IgD-negative memory B cell (primary cell): Measurements from ENCODE around the gene KIF5A. TPM values are rescaled to one million over a fixed set of nuclear protein-coding genes. Genes with fewer than 3 reads are reported as not detected.
A peak's percentile ranks its signal among the peaks of the same experiment; 100 is the strongest.
"Not testable (repeated sequence)": the region's sequence is repeated elsewhere in the genome, so short reads cannot be mapped to it uniquely, and the experiment has no call there.

Experiments used
- H3K27ac Mint-ChIP-seq, 3 donors: one replicate each; pipeline ENCODE4 v1.8.0; 2020 to 2022; ENCODE audit warnings: mild to moderate bottlenecking in 3 of 3, mixed read lengths in 3 of 3, moderate library complexity in 1 of 3
- H3K27me3 Mint-ChIP-seq: one replicate; pipeline ENCODE4 v1.8.0; 2021; ENCODE audit warnings: mixed read lengths
- H3K36me3 Mint-ChIP-seq: one replicate; pipeline ENCODE4 v1.8.0; 2020; ENCODE audit warnings: mild to moderate bottlenecking, mixed read lengths
- H3K4me1 Mint-ChIP-seq, 3 donors: one replicate each; pipeline ENCODE4 v1.8.0; 2020 to 2022; ENCODE audit warnings: mixed read lengths in 3 of 3, mild to moderate bottlenecking in 1 of 3
- H3K4me3 Mint-ChIP-seq, 4 donors: one replicate each; pipeline ENCODE4 v1.8.0; 2020 to 2022; ENCODE audit warnings: mild to moderate bottlenecking in 4 of 4, mixed read lengths in 4 of 4, moderate library complexity in 3 of 4
- H3K9me3 Mint-ChIP-seq, 3 donors: one replicate each; pipeline ENCODE4 v1.8.0; 2020 to 2021; ENCODE audit warnings: mixed read lengths in 3 of 3, mild to moderate bottlenecking in 1 of 3
- polyA plus RNA-seq: library from polyadenylated mRNA; unstranded; fragments of 300-500 nt; fragmentation: Illumina TruSeq; gene quantifications from one replicate; pipeline ENCODE4 v1.2.3, GENCODE V29; 2021

The KIF5A gene
- polyA plus RNA-seq, 1 donor from 2014 or later, result not detected

DNA sequence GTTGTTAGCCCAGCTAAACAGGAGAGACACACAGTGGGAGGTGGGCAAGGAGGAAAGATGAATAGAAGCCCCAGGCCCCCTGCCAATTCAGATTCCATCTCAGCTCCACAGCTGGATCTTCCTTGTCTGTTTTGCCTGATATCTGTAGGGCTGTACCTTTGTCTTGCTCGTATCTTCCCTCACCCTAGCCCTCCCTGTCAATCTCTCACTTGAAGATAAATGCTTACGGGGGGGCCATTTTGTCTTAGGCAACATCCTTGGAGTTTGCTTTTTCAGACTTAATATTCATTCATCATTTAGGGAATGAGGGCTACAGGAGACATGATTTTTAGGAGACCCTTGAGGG is 2.4 kb downstream of the KIF5A start:
- Mint-ChIP-seq H3K4me3 (no peak overlapping the region), H3K4me1 (peaks cover 2 to 16% (median 13%) of the 10 kb centered on the region in 3 donors), H3K36me3 (no peaks in the 10 kb centered on the region), H3K27me3 (peaks cover 3% of the 10 kb centered on the region), H3K27ac (no peak overlapping the region), H3K9me3 (no peaks in the 10 kb centered on the region)

GRCh38 chr12:57552835-57553313 is 3.0 kb downstream of the KIF5A start:
- Mint-ChIP-seq H3K4me3 (no peak overlapping the region), H3K36me3 (no peaks in the 10 kb centered on the region), H3K4me1 (peaks cover 0 to 13% (median 8%) of the 10 kb centered on the region in 3 donors), H3K27me3 (peaks cover 3% of the 10 kb centered on the region), H3K9me3 (no peaks in the 10 kb centered on the region), H3K27ac (no peak overlapping the region)

GRCh38 chr12:57553343-57554202 is 3.7 kb downstream of the KIF5A start:
- no peaks in the 10 kb centered on the region for H3K36me3 Mint-ChIP-seq
- peaks cover 3% of the 10 kb centered on the region for H3K27me3 Mint-ChIP-seq
- peak overlapping the region in 1 of 3 donors; percentile 33 for H3K27ac Mint-ChIP-seq
- H3K9me3 Mint-ChIP-seq, result no peaks in the 10 kb centered on the region
- no peak overlapping the region for H3K4me3 Mint-ChIP-seq
- peaks cover 0 to 13% (median 8%) of the 10 kb centered on the region in 3 donors for H3K4me1 Mint-ChIP-seq

GRCh38 chr12:57554453-57554852 is 4.6 kb downstream of the KIF5A start:
- no peak overlapping the region for H3K27ac Mint-ChIP-seq
- H3K27me3 Mint-ChIP-seq, result peaks cover 3% of the 10 kb centered on the region
- H3K4me1 Mint-ChIP-seq, result peaks cover 0 to 8% (median 5%) of the 10 kb centered on the region in 3 donors
- no peaks in the 10 kb centered on the region for H3K9me3 Mint-ChIP-seq
- no peaks in the 10 kb centered on the region for H3K36me3 Mint-ChIP-seq
- no peak overlapping the region for H3K4me3 Mint-ChIP-seq

DNA sequence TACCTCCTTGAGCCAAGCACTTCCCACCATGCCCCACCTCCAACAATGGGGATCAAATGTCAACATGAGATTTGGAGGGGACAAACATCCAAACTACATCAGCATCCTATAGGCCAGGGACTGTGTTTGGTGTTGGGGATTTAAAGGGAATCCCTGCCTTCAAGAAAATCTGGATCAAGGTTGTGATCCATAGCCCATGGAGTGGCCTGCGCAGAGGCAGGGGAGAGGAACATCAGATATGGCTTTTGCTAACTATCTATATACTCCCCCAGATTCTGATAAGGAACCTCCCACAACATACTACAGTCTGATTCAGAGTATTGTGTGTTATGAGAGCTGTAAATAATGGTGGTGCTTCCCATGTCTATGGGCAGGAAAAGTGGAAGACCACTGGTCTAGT is 5.1 kb downstream of the KIF5A start:
- H3K27me3 Mint-ChIP-seq, result peaks cover 3% of the 10 kb centered on the region
- no peaks in the 10 kb centered on the region for H3K36me3 Mint-ChIP-seq
- no peak overlapping the region for H3K4me3 Mint-ChIP-seq
- no peak overlapping the region for H3K27ac Mint-ChIP-seq
- no peaks in the 10 kb centered on the region for H3K9me3 Mint-ChIP-seq
- H3K4me1 Mint-ChIP-seq, result peaks cover 0 to 8% (median 4%) of the 10 kb centered on the region in 3 donors

- H3K27ac Mint-ChIP-seq, result no peak overlapping the region
- H3K4me3 Mint-ChIP-seq, result no peak overlapping the region
- no peaks in the 10 kb centered on the region for H3K9me3 Mint-ChIP-seq
- no peaks in the 10 kb centered on the region for H3K4me1 Mint-ChIP-seq
- no peaks in the 10 kb centered on the region for H3K36me3 Mint-ChIP-seq
- no peaks in the 10 kb centered on the region for H3K27me3 Mint-ChIP-seq
Measured at GRCh38 chr12:57558864-57559263, 9.0 kb downstream of the KIF5A start.

GRCh38 chr12:57560516-57560915 is 10.7 kb downstream of the KIF5A start:
- H3K4me3 Mint-ChIP-seq, result no peak overlapping the region
- no peaks in the 10 kb centered on the region for H3K4me1 Mint-ChIP-seq
- H3K9me3 Mint-ChIP-seq, result no peaks in the 10 kb centered on the region
- H3K36me3 Mint-ChIP-seq, result no peaks in the 10 kb centered on the region
- H3K27ac Mint-ChIP-seq, result no peak overlapping the region
- H3K27me3 Mint-ChIP-seq, result peaks cover 5% of the 10 kb centered on the region

DNA sequence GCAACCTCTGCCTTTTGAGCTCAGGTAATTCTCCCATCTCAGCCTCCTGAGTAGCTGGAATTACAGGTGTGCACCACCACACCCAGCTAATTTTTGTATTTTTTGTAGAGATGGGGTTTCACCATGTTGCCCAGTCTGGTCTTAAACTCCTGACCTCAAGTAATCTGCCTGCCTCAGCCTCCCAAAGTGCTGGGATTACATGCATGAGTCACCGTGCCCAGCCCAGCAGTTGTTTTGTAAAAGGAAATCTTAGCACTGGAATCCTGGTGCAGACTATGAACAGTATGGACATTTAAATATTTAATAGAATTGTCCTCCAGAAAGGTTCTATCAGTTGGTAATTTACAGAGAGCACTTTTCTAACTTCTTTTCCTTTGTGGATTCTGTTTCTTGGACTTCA is 11.3 kb downstream of the KIF5A start:
- not testable (repeated sequence) for H3K4me3 Mint-ChIP-seq, H3K36me3 Mint-ChIP-seq, H3K27ac Mint-ChIP-seq, H3K9me3 Mint-ChIP-seq, H3K4me1 Mint-ChIP-seq, H3K27me3 Mint-ChIP-seq

DNA sequence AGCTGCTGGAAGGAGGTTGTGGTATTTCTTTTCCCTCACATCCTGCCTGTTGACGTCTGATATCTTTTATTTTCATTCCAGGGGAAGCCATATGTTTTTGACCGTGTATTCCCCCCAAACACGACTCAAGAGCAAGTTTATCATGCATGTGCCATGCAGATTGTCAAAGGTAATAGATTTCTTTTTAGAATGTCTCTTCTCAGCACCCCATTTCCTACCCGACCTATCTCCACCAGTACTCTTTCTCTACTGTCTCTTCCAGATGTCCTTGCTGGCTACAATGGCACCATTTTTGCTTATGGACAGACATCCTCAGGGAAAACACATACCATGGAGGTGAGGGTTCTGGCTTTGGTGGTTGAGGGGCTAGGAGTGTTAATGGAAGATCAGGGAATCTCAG is 13.5 kb downstream of the KIF5A start:
- H3K4me3 Mint-ChIP-seq, result no peak overlapping the region
- peaks cover 6% of the 10 kb centered on the region for H3K27me3 Mint-ChIP-seq
- H3K9me3 Mint-ChIP-seq, result no peaks in the 10 kb centered on the region
- no peaks in the 10 kb centered on the region for H3K4me1 Mint-ChIP-seq
- no peak overlapping the region for H3K27ac Mint-ChIP-seq
- H3K36me3 Mint-ChIP-seq, result no peaks in the 10 kb centered on the region

- Mint-ChIP-seq H3K4me3 (no peak overlapping the region), H3K27me3 (peaks cover 6% of the 10 kb centered on the region), H3K36me3 (peaks cover under 1% of the 10 kb centered on the region), H3K27ac (no peak overlapping the region), H3K4me1 (peaks cover 0 to 1% (median under 1%) of the 10 kb centered on the region in 3 donors), H3K9me3 (no peaks in the 10 kb centered on the region)
Measured at GRCh38 chr12:57564178-57564740, 14.4 kb downstream of the KIF5A start.

- Mint-ChIP-seq H3K4me1 (peaks cover 0 to 2% (median 1%) of the 10 kb centered on the region in 3 donors), H3K27me3 (peaks cover 6% of the 10 kb centered on the region), H3K27ac (no peak overlapping the region), H3K4me3 (no peak overlapping the region), H3K36me3 (peaks cover 5% of the 10 kb centered on the region), H3K9me3 (no peaks in the 10 kb centered on the region)
Measured at GRCh38 chr12:57568838-57569237, 19.0 kb downstream of the KIF5A start.

DNA sequence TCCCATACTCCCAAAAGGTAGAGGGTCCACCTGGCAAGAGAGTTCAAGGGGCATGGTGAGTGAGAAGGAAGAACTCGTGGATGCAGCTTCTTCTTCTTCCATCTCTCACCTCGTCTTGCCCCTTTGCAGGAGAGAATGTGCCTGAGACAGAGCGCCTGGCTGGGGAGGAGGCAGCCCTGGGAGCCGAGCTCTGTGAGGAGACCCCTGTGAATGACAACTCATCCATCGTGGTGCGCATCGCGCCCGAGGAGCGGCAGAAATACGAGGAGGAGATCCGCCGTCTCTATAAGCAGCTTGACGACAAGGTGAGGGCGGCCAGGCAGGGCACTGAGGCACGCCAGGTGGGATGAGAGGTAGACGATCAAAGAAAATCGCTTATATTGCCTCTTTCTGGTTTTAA is 20.0 kb downstream of the KIF5A start:
- peak overlapping the region in 1 of 3 donors; percentile 20 for H3K27ac Mint-ChIP-seq
- H3K9me3 Mint-ChIP-seq, result no peaks in the 10 kb centered on the region
- H3K27me3 Mint-ChIP-seq, result peaks cover 3% of the 10 kb centered on the region
- peaks cover 5% of the 10 kb centered on the region for H3K36me3 Mint-ChIP-seq
- H3K4me3 Mint-ChIP-seq, result no peak overlapping the region
- peaks cover 0 to 2% (median 1%) of the 10 kb centered on the region in 3 donors for H3K4me1 Mint-ChIP-seq

GRCh38 chr12:57570438-57570837 is 20.6 kb downstream of the KIF5A start:
- H3K27me3 Mint-ChIP-seq, H3K9me3 Mint-ChIP-seq, H3K4me1 Mint-ChIP-seq: not testable (repeated sequence)

DNA sequence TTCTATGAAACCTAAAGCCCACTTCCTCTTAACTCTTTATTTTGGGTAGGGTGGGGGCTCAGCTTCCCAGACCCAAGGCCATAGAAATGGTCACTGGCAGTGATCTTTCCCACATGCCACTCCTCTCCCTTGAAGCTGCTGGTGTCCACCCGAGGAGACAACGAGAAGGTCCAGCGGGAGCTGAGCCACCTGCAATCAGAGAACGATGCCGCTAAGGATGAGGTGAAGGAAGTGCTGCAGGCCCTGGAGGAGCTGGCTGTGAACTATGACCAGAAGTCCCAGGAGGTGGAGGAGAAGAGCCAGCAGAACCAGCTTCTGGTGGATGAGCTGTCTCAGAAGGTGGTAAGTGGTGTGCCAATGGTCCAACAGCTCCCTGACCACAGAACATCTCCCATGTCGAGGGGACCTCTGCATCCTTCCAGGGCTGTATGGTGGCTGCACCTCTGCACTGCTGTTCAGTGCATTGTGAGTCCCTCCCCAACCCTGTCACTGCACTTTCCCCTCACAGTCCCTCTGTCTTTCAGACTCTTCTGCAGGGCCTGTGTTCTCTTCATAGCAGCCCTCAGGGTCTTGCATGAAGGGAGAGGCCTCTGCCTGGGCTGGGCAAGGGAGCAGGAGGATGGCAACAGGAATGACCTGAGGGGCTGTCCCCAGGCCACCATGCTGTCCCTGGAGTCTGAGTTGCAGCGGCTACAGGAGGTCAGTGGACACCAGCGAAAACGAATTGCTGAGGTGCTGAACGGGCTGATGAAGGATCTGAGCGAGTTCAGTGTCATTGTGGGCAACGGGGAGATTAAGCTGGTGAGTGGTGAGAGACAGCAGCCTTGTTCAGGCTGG is 22.3 kb downstream of the KIF5A start:
- H3K4me3 Mint-ChIP-seq, result no peak overlapping the region
- H3K9me3 Mint-ChIP-seq, result no peaks in the 10 kb centered on the region
- H3K4me1 Mint-ChIP-seq, result peaks cover 0 to 2% (median 1%) of the 10 kb centered on the region in 3 donors
- no peak overlapping the region for H3K27ac Mint-ChIP-seq
- peaks cover 1% of the 10 kb centered on the region for H3K27me3 Mint-ChIP-seq
- peaks cover 5% of the 10 kb centered on the region for H3K36me3 Mint-ChIP-seq

More at GRCh38 chr12:57570438-57570837, 20.6 kb downstream of the KIF5A start:
- not testable (repeated sequence) for H3K36me3 Mint-ChIP-seq, H3K4me3 Mint-ChIP-seq, H3K27ac Mint-ChIP-seq

DNA sequence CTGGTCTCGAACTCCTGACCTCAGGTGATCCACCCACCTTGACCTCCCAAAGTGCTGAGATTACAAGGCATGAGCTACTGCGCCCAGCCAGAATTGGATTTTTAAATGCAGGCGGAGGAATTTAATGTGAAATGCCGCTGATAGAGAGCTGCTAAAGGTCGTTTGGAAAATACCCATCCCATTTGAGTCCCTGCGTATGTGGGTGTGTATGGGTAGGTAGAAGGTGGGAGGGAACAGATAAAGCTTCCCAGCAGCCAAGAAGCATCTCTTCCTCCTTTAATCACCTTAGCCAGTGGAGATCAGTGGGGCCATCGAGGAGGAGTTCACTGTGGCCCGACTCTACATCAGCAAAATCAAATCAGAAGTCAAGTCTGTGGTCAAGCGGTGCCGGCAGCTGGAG is 25.0 kb downstream of the KIF5A start:
- no peaks in the 10 kb centered on the region for H3K9me3 Mint-ChIP-seq
- H3K27me3 Mint-ChIP-seq, result no peaks in the 10 kb centered on the region
- peaks cover 4% of the 10 kb centered on the region for H3K36me3 Mint-ChIP-seq
- no peak overlapping the region for H3K4me3 Mint-ChIP-seq
- H3K4me1 Mint-ChIP-seq, result no peaks in the 10 kb centered on the region
- no peak overlapping the region for H3K27ac Mint-ChIP-seq
